Measurements from ENCODE around the gene RMI2. TPM values are rescaled to one million over a fixed set of nuclear protein-coding genes. Genes with fewer than 3 reads are reported as not detected.
A peak's percentile ranks its signal among the peaks of the same experiment; 100 is the strongest.
"Not testable (repeated sequence)": the region's sequence is repeated elsewhere in the genome, so short reads cannot be mapped to it uniquely, and the experiment has no call there.

Gene RMI2
- total RNA-seq, 1 donor from 2014 or later, result 10.5 TPM

DNA sequence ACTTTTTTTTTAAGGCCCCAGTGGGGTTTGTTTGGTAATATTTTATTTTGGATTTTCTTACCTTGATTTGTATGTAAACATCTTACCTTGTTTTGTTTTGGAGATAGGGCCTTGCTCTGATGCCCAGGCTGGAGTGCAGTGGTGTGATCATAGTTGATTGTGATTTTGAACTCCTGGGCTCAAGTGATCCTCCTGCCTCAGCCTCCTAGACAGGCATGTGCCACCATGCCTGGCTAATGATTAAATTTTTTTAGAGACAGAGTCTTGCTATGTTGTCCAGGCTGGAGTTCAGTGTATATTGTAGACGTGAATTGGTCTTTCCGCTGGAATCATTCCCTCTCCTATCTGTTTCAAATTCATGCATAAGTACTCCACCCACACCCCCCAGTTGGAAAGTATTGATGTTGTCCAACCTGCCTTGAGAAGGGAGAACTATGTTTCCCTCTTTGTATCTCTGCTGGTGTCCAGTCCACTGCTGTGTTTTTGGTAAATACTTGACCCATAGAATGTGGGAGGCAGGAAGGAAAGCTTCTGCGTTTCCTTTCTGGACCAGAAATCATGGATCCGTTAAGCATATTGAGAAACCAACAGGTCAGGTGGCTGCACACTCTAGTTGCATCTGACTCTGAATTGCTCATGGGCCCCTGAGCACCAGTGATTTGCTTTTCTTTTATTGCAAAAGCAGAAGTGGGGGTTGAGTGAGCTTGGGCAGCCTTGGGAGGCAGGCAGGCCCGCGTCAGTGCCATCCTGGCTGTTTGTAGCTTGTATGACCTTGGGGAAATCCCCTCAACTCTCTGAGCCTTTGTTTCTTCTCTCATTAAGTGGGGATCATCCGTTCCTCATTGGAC lies 25.0 kb downstream of the RMI2 start:
- Mint-ChIP-seq H3K9me3 (ENCODE audit: unreplicated experiment) (no peaks in the 10 kb centered on the region), H3K36me3 (ENCODE audit: low read depth, unreplicated experiment) (no peaks in the 10 kb centered on the region), H3K27ac (ENCODE audit: unreplicated experiment) (no peak overlapping the region)

DNA sequence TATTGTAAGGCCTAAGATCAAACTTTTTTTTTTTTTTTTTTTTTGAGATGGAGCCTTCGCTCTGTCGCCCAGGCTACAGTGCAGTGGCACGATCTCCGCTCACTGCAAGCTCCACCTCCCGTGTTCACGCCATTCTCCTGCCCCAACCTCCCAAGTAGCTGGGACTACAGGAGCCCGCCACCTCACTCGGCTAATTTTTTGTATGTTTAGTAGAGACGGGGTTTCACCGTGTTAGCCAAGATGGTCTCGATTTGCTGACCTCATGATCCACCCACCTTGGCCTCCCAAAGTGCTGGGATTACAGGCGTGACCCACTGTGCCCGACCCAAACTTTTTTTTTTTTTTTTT lies 25.6 kb downstream of the RMI2 start:
- not testable (repeated sequence) for H3K4me3 Mint-ChIP-seq (ENCODE audit: unreplicated experiment); H3K9me3 Mint-ChIP-seq (ENCODE audit: unreplicated experiment); DNase-seq (ENCODE audit: low spot score); H3K36me3 Mint-ChIP-seq (ENCODE audit: low read depth, unreplicated experiment); H3K27ac Mint-ChIP-seq (ENCODE audit: unreplicated experiment); H3K27me3 Mint-ChIP-seq (ENCODE audit: unreplicated experiment)
- peaks cover 18% of the 10 kb centered on the region for H3K4me1 Mint-ChIP-seq (ENCODE audit: unreplicated experiment)

More for the DNA sequence above, 25.0 kb downstream of the RMI2 start:
- H3K27me3 Mint-ChIP-seq (ENCODE audit: unreplicated experiment), result peaks cover 10% of the 10 kb centered on the region
- DNase-seq (ENCODE audit: low spot score), result no peak
- TF ChIP-seq, protein P1, sequence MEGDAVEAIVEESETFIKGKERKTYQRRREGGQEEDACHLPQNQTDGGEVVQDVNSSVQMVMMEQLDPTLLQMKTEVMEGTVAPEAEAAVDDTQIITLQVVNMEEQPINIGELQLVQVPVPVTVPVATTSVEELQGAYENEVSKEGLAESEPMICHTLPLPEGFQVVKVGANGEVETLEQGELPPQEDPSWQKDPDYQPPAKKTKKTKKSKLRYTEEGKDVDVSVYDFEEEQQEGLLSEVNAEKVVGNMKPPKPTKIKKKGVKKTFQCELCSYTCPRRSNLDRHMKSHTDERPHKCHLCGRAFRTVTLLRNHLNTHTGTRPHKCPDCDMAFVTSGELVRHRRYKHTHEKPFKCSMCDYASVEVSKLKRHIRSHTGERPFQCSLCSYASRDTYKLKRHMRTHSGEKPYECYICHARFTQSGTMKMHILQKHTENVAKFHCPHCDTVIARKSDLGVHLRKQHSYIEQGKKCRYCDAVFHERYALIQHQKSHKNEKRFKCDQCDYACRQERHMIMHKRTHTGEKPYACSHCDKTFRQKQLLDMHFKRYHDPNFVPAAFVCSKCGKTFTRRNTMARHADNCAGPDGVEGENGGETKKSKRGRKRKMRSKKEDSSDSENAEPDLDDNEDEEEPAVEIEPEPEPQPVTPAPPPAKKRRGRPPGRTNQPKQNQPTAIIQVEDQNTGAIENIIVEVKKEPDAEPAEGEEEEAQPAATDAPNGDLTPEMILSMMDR (IDR thresholded peaks at IDR 0.05; ENCODE audit: unreplicated experiment), result no peak
- no peak overlapping the region for H3K4me3 Mint-ChIP-seq (ENCODE audit: unreplicated experiment)
- H3K4me1 Mint-ChIP-seq (ENCODE audit: unreplicated experiment), result peaks cover 18% of the 10 kb centered on the region

DNA sequence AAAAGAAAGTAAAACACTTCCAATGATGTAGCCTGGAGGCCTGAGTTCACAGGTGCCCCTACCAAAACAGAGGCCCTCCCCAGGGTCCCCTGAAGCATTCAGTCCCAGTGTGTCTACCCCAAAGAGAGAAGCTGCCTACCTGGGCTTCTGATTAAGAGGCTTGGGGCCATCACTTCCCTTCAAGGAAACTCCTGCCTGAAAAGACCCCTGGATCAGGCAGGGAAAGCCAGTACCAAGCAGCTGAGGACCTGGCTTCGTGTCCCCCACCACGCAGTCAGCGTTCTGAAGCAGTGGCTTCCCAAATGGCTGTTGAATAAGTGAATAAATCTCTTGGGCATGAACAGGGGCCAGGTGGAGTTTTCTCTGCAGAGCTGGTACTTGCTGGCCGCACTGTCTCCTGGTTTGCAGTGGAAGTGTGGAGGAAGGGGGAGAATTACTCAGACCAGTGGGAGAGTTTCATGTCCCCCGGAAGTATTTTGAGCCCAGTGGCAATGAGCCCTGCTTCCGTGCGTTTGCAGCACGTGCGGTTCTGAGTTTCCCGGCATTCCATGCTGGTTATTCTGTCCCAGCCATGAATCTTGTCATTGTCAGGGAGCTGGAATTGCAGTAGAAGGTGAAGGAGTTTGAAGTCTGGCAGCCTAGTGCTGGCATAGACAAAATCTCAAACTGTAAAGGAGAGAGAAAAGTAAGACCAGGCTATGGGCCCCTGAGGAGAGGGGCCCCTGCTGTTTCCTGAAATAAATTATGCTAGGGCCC lies 27.0 kb downstream of the RMI2 start:
- Mint-ChIP-seq H3K27ac (ENCODE audit: unreplicated experiment) (no peak overlapping the region), H3K4me3 (ENCODE audit: unreplicated experiment) (no peak overlapping the region), H3K27me3 (ENCODE audit: unreplicated experiment) (peaks cover 10% of the 10 kb centered on the region), H3K4me1 (ENCODE audit: unreplicated experiment) (peaks cover 17% of the 10 kb centered on the region), H3K36me3 (ENCODE audit: low read depth, unreplicated experiment) (no peaks in the 10 kb centered on the region), H3K9me3 (ENCODE audit: unreplicated experiment) (no peaks in the 10 kb centered on the region)
- DNase-seq (ENCODE audit: low spot score), result no peak
- TF ChIP-seq, protein P1 (IDR thresholded peaks at IDR 0.05; ENCODE audit: unreplicated experiment), result peak; percentile 13

DNA sequence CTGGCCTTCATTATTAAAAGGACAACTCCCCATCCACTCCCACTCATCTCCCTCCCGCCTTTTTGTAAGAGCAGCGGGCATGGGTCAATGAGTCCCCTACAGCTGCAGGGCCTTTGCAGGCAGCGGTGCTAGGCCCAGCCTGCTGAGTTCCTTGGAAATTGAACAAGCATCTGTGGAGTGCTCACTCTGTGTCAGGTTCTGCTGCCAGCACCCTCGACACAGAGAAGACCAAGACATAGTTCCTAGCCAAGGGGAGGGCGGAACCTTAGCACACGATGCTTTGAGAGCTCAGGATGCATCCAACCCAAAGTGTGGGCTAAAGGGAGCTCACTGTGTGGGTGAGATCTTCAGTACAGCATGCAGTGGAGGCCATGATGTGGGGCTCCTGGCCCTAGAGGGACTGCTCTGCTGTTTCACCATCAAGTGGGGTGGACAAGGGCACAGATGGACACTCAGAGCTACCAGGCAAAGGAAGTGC lies 27.6 kb downstream of the RMI2 start:
- H3K9me3 Mint-ChIP-seq (ENCODE audit: unreplicated experiment), result no peaks in the 10 kb centered on the region
- TF ChIP-seq, protein P1 (IDR thresholded peaks at IDR 0.05; ENCODE audit: unreplicated experiment), result no peak
- no peak overlapping the region for H3K27ac Mint-ChIP-seq (ENCODE audit: unreplicated experiment)
- no peak overlapping the region for H3K4me3 Mint-ChIP-seq (ENCODE audit: unreplicated experiment)
- H3K4me1 Mint-ChIP-seq (ENCODE audit: unreplicated experiment), result peaks cover 12% of the 10 kb centered on the region
- H3K27me3 Mint-ChIP-seq (ENCODE audit: unreplicated experiment), result peaks cover 10% of the 10 kb centered on the region
- DNase-seq (ENCODE audit: low spot score), result no peak
- H3K36me3 Mint-ChIP-seq (ENCODE audit: low read depth, unreplicated experiment), result no peaks in the 10 kb centered on the region

DNA sequence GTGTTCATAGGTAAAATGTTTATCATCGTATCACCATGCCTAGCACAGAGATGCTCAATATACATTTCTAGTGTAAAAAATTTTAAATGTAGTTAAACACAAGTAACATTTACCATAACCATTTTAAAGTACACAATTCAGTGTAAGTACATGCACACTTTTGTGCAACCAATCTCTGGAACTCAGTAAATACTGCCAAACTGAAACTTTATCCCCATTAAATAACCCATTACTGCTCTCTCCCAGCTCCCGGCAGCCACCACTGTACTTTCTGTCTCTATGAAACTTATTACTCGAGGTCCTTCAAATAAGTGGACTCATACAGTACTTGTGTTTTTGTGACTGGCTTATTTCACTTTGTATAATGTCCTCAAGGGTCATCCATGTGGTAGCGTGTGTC lies 29.0 kb downstream of the RMI2 start:
- TF ChIP-seq, protein P1 (IDR thresholded peaks at IDR 0.05; ENCODE audit: unreplicated experiment), result no peak
- no peak overlapping the region for H3K27ac Mint-ChIP-seq (ENCODE audit: unreplicated experiment)
- peaks cover 9% of the 10 kb centered on the region for H3K27me3 Mint-ChIP-seq (ENCODE audit: unreplicated experiment)
- H3K4me3 Mint-ChIP-seq (ENCODE audit: unreplicated experiment), result no peak overlapping the region
- no peaks in the 10 kb centered on the region for H3K36me3 Mint-ChIP-seq (ENCODE audit: low read depth, unreplicated experiment)
- H3K9me3 Mint-ChIP-seq (ENCODE audit: unreplicated experiment), result no peaks in the 10 kb centered on the region
- H3K4me1 Mint-ChIP-seq (ENCODE audit: unreplicated experiment), result peaks cover 12% of the 10 kb centered on the region
- DNase-seq (ENCODE audit: low spot score), result no peak
